Natural killer cell (primary cell): Measurements from ENCODE around the gene MEST. TPM values are rescaled to one million over a fixed set of nuclear protein-coding genes. Genes with fewer than 3 reads are reported as not detected.
"Not testable (repeated sequence)": the region's sequence is repeated elsewhere in the genome, so short reads cannot be mapped to it uniquely, and the experiment has no call there.

Source experiments
- ATAC-seq, 3 donors: fragments of 150-1000 bp in 2 of 3; fragments of 200-7000 bp in 1 of 3; cut with Tn5 transposase; 1 replicate in 1 of 3; 2 replicates in 2 of 3; pipeline ENCODE4 v1.10.0; 2021; ENCODE audit warnings: mild to moderate bottlenecking in 2 of 3, moderate library complexity in 2 of 3
- DNase-seq, 2 donors: peaks; one replicate each; pipeline versions ENCODE4 v3.0.0 to v3.0.0-alpha.2; 2013 to 2021; ENCODE audit warnings: mixed read lengths in 1 of 2
- H3K27ac ChIP-seq: one replicate; pipeline ENCODE4 v1.5.1; 2013; ENCODE audit warnings: mild to moderate bottlenecking, low read length
- H3K27me3 ChIP-seq: one replicate; pipeline ENCODE4 v1.6.1; 2013; ENCODE audit warnings: low read length; ENCODE audit not compliant: control insufficient read depth, insufficient read depth
- H3K36me3 ChIP-seq: one replicate; pipeline ENCODE4 v1.6.1; 2013; ENCODE audit warnings: low read length; ENCODE audit not compliant: control insufficient read depth, insufficient read depth
- H3K4me1 ChIP-seq: one replicate; pipeline ENCODE4 v1.6.1; 2013; ENCODE audit warnings: low read length; ENCODE audit not compliant: control insufficient read depth, insufficient read depth
- H3K4me3 ChIP-seq: one replicate; pipeline ENCODE4 v1.5.1; 2013; ENCODE audit warnings: low read length
- H3K9me3 ChIP-seq: one replicate; pipeline ENCODE4 v1.6.1; 2013; ENCODE audit warnings: low read length; ENCODE audit not compliant: control insufficient read depth, insufficient read depth
- H3K27ac Mint-ChIP-seq, 2 donors: one replicate each; pipeline ENCODE4 v1.8.0; 2022; ENCODE audit warnings: mild to moderate bottlenecking in 2 of 2, mixed read lengths in 2 of 2, moderate library complexity in 1 of 2
- H3K27me3 Mint-ChIP-seq, 2 donors: one replicate each; pipeline ENCODE4 v1.8.0; 2022; ENCODE audit warnings: low read depth in 2 of 2, mixed read lengths in 2 of 2
- H3K36me3 Mint-ChIP-seq: one replicate; pipeline ENCODE4 v1.8.0; 2022; ENCODE audit warnings: mixed read lengths
- H3K4me1 Mint-ChIP-seq, 2 donors: one replicate each; pipeline ENCODE4 v1.8.0; 2022; ENCODE audit warnings: mixed read lengths in 2 of 2
- H3K4me3 Mint-ChIP-seq: one replicate; pipeline ENCODE4 v1.8.0; 2022; ENCODE audit warnings: mild to moderate bottlenecking, moderate library complexity, mixed read lengths
- H3K9me3 Mint-ChIP-seq, 2 donors: one replicate each; pipeline ENCODE4 v1.8.0; 2022; ENCODE audit warnings: mixed read lengths in 2 of 2
- WGBS: methylation state at CpG from one replicate; pipeline ENCODE4 v1.1.7; 2013; ENCODE audit warnings: missing lambda C conversion rate; ENCODE audit not compliant: insufficient coverage; 5-methylcytosine and 5-hydroxymethylcytosine counted together
- intact Hi-C: fragments of 100-400 bp; cut with micrococcal nuclease; formaldehyde crosslinking; loops from one replicate; pipeline ENCODE4 v1.14.2; 2022
- total RNA-seq, 4 donors: library from RNA; stranded (reverse); fragments of 120-200 nt in 1 of 4; gene quantifications; one replicate each; pipeline versions ENCODE4 v1.2.3 to v1.2.4, GENCODE V29; 2013 to 2022
- TF ChIP-seq, protein P1 (sequence below): fragments of 200-600 bp; IDR thresholded peaks from one replicate; pipeline ENCODE4 v1.8.0; 2022; ENCODE audit warnings: antibody characterized with exemption

Gene MEST
- total RNA-seq, 3 donors from 2014 or later (not counting 1 experiment from before 2014, with no cell fraction given) = 0.55 to 2.2 (median 0.70) TPM

GRCh38 chr7:130444751-130445407, 47.0 kb upstream of the MEST start:
- H3K9me3 ChIP-seq = no peaks in the 10 kb centered on the region
- DNase-seq (no peak), ATAC-seq (no peak)
- TF ChIP-seq, protein P1, sequence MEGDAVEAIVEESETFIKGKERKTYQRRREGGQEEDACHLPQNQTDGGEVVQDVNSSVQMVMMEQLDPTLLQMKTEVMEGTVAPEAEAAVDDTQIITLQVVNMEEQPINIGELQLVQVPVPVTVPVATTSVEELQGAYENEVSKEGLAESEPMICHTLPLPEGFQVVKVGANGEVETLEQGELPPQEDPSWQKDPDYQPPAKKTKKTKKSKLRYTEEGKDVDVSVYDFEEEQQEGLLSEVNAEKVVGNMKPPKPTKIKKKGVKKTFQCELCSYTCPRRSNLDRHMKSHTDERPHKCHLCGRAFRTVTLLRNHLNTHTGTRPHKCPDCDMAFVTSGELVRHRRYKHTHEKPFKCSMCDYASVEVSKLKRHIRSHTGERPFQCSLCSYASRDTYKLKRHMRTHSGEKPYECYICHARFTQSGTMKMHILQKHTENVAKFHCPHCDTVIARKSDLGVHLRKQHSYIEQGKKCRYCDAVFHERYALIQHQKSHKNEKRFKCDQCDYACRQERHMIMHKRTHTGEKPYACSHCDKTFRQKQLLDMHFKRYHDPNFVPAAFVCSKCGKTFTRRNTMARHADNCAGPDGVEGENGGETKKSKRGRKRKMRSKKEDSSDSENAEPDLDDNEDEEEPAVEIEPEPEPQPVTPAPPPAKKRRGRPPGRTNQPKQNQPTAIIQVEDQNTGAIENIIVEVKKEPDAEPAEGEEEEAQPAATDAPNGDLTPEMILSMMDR = no peak
- H3K36me3 Mint-ChIP-seq = no peaks in the 10 kb centered on the region
- WGBS = 96% methylated on average over 5 of the region's 5 CpGs
- H3K9me3 Mint-ChIP-seq = peaks cover 2% of the 10 kb centered on the region in 2 donors
- H3K4me1 ChIP-seq = peaks cover 11% of the 10 kb centered on the region
- H3K4me3 ChIP-seq = no peak overlapping the region
- intact Hi-C loops = no loop called here
- no peak overlapping the region for H3K27ac Mint-ChIP-seq
- H3K27me3 Mint-ChIP-seq = no peaks in the 10 kb centered on the region
- H3K27me3 ChIP-seq = no peaks in the 10 kb centered on the region
- H3K36me3 ChIP-seq = no peaks in the 10 kb centered on the region
- H3K4me1 Mint-ChIP-seq = peaks cover 15 to 17% of the 10 kb centered on the region in 2 donors
- H3K4me3 Mint-ChIP-seq = no peak overlapping the region
- H3K27ac ChIP-seq = no peak overlapping the region

DNA sequence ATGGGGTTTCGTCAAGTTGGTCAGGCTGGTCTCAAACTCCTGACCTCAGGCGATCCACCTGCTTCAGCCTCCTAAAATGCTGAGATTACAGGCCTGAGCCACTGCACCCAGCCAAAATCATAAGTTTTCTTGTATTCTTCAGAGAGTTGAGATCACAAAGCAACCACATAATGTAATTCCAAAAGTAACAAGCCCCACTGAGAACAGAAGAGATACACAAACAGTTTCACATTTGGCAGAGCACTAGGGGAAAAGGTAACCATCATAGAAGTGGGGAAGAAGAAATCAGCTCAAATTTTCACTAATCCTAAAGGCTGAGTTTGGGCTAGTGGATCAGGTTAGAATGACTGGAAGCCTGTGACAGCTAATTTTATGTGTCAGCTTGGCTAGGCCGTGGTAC, 45.6 kb upstream of the MEST start:
- DNase-seq (no peak), ATAC-seq (no peak)
- Mint-ChIP-seq H3K36me3 (no peaks in the 10 kb centered on the region), H3K4me1 (peaks cover 4 to 5% of the 10 kb centered on the region in 2 donors), H3K27ac (no peak overlapping the region), H3K9me3 (peaks cover 2% of the 10 kb centered on the region in 2 donors), H3K27me3 (no peaks in the 10 kb centered on the region), H3K4me3 (no peak overlapping the region)
- Histone ChIP-seq H3K4me1 (peaks cover 4% of the 10 kb centered on the region), H3K4me3 (no peak overlapping the region), H3K27me3 (no peaks in the 10 kb centered on the region), H3K27ac (no peak overlapping the region), H3K9me3 (no peaks in the 10 kb centered on the region), H3K36me3 (no peaks in the 10 kb centered on the region)
- TF ChIP-seq, protein P1 = no peak
- WGBS = 85% methylated on average over 3 of the region's 3 CpGs
- intact Hi-C loops = no loop called here

- H3K4me1 Mint-ChIP-seq, H3K4me3 Mint-ChIP-seq, H3K9me3 Mint-ChIP-seq, H3K9me3 ChIP-seq, H3K27me3 ChIP-seq, H3K36me3 Mint-ChIP-seq, H3K36me3 ChIP-seq, H3K4me1 ChIP-seq, H3K27ac ChIP-seq, H3K27ac Mint-ChIP-seq, H3K4me3 ChIP-seq, H3K27me3 Mint-ChIP-seq, intact Hi-C loops, ATAC-seq, DNase-seq: not testable (repeated sequence)
- 96% methylated on average over 2 of the region's 3 CpGs for WGBS
These were observed 40.5 kb upstream of the MEST start for GRCh38 chr7:130451344-130451743.

DNA sequence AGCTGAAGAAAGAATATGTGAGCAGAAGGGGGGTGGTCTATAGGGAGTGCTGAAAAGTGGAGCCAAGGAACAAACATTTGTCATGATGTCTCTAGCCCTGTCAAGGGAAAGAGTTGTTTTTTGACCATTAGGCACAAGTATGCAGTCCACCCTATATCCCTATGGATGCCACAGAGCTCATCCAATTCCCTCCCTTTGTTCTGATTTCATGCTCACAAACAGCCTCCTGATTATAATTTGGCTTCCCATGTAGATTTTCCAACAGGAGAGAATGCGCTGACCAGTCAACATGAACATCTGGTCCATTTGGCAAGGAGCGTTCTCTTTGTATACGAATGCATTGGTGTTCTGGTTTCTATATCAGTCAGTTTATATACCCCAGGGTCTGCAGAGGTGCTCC, 38.9 kb upstream of the MEST start:
- Histone ChIP-seq H3K9me3 (no peaks in the 10 kb centered on the region), H3K27me3 (no peaks in the 10 kb centered on the region), H3K4me3 (no peak overlapping the region), H3K4me1 (no peaks in the 10 kb centered on the region), H3K36me3 (no peaks in the 10 kb centered on the region), H3K27ac (no peak overlapping the region)
- H3K36me3 Mint-ChIP-seq = peaks cover 1% of the 10 kb centered on the region
- no peak overlapping the region for H3K27ac Mint-ChIP-seq
- peaks cover 2% of the 10 kb centered on the region in 2 donors for H3K9me3 Mint-ChIP-seq
- DNase-seq = no peak
- no peak overlapping the region for H3K4me3 Mint-ChIP-seq
- ATAC-seq = no peak
- intact Hi-C loops = no loop called here
- H3K4me1 Mint-ChIP-seq = peaks cover 2 to 9% of the 10 kb centered on the region in 2 donors
- TF ChIP-seq, protein P1 = no peak
- 89% methylated on average over 3 of the region's 3 CpGs for WGBS
- H3K27me3 Mint-ChIP-seq = no peaks in the 10 kb centered on the region
